HepG2 (cell line): Measurements from ENCODE around the gene DUS1L. TPM values are rescaled to one million over a fixed set of nuclear protein-coding genes. Genes with fewer than 3 reads are reported as not detected.
A peak's percentile ranks its signal among the peaks of the same experiment; 100 is the strongest.

ENCODE experiments used
- FOXK2 ChIP-seq: fragments of 450-650 bp; IDR thresholded peaks from 2 replicates; pipeline ENCODE4 v1.6.1; 2016
- MLXIP ChIP-seq: sonication (generic); formaldehyde crosslinking; IDR thresholded peaks from 2 replicates; pipeline ENCODE4 v1.9.0; 2021; ENCODE audit warnings: missing genetic modification reagents, borderline replicate concordance
- NFE2L1 ChIP-seq: sonication (generic); formaldehyde crosslinking; IDR thresholded peaks from 2 replicates; pipeline ENCODE4 v1.4.0; 2020; ENCODE audit warnings: missing genetic modification reagents, mild to moderate bottlenecking, borderline replicate concordance
- PAWR ChIP-seq: sonication (generic); formaldehyde crosslinking; IDR thresholded peaks from 2 replicates; pipeline ENCODE4 v1.4.0; 2020; ENCODE audit warnings: missing genetic modification reagents, mild to moderate bottlenecking, borderline replicate concordance
- PCBP1 ChIP-seq: fragments of 200-400 bp; formaldehyde crosslinking; IDR thresholded peaks from 2 replicates; pipeline ENCODE4 v1.6.1; 2017; ENCODE audit warnings: mild to moderate bottlenecking, low read depth, low read length, borderline replicate concordance
- SIX4 ChIP-seq: sonication (generic); formaldehyde crosslinking; IDR thresholded peaks from 2 replicates; pipeline ENCODE4 v1.4.0; 2020; ENCODE audit warnings: missing genetic modification reagents
- TBX3 ChIP-seq: fragments of 450-650 bp; IDR thresholded peaks from 2 replicates; pipeline ENCODE4 v1.6.1; 2017; ENCODE audit warnings: antibody characterized with exemption, mild to moderate bottlenecking, inconsistent platforms, borderline replicate concordance
- ZHX1 ChIP-seq: sonication (generic); formaldehyde crosslinking; IDR thresholded peaks from 2 replicates; pipeline ENCODE4 v1.8.1; 2022; ENCODE audit warnings: low read depth, mild to moderate bottlenecking, missing genetic modification reagents
- ZNF318 ChIP-seq: sonication (generic); formaldehyde crosslinking; IDR thresholded peaks from 2 replicates; pipeline ENCODE4 v1.4.0; 2020; ENCODE audit warnings: mild to moderate bottlenecking, missing genetic modification reagents
- ZNF33B ChIP-seq: sonication (generic); formaldehyde crosslinking; IDR thresholded peaks from 2 replicates; pipeline ENCODE4 v1.5.1; 2020; ENCODE audit warnings: mild to moderate bottlenecking, missing genetic modification reagents
- ZNF362 ChIP-seq: sonication (generic); formaldehyde crosslinking; IDR thresholded peaks from 2 replicates; pipeline ENCODE4 v1.4.0; 2020; ENCODE audit warnings: missing genetic modification reagents, mild to moderate bottlenecking, borderline replicate concordance
- ZNF451 ChIP-seq: sonication (generic); formaldehyde crosslinking; IDR thresholded peaks from 2 replicates; pipeline ENCODE4 v1.5.0; 2020; ENCODE audit warnings: mild to moderate bottlenecking, missing genetic modification reagents
- polyA plus RNA-seq, 8 experiments: library from polyadenylated mRNA; depleted of rRNA in 3 of 8; stranded (reverse) in 7 of 8; unstranded in 1 of 8; fragments of >200 nt; fragmentation: Illumina TruSeq in 4 of 8; extraction: Trizol in 4 of 8; gene quantifications; 2 replicates each; pipeline versions ENCODE4 v1.2.1 to v1.2.3, GENCODE V29; 2011 to 2016; ENCODE audit warnings: low read depth in 4 of 8, missing spikeins in 1 of 8, mixed read lengths in 1 of 8; ENCODE audit not compliant: insufficient read depth in 1 of 8
- total RNA-seq, 5 experiments: library from RNA; depleted of rRNA; stranded (reverse); fragments of >200 nt; fragmentation: Illumina TruSeq; extraction: Trizol; gene quantifications; 2 replicates each; pipeline ENCODE4 v1.2.3, GENCODE V29; 2016; ENCODE audit warnings: low read depth in 1 of 5

The DUS1L gene
- total and polyA plus RNA-seq, 2 of the 13 experiments (the other 11 are each of a cell fraction or from before 2014, with no cell fraction given): 81.0 to 109 TPM

- TF ChIP-seq ZNF318 (CRISPR knock-in tag) (no peak), ZHX1 (CRISPR knock-in tag) (no peak), SIX4 (CRISPR knock-in tag) (no peak), PAWR (CRISPR knock-in tag) (no peak), ZNF33B (CRISPR knock-in tag) (no peak), NFE2L1 (0 out of 2 replicates have a peak, but pooled peaks have one; percentile 16), ZNF362 (peak; percentile 7; the same call in 1 of the 2 replicates), MLXIP (CRISPR knock-in tag) (0 out of 2 replicates have a peak, but pooled peaks have one; percentile 18), TBX3 (no peak), FOXK2 (no peak), ZNF451 (CRISPR knock-in tag) (no peak), PCBP1 (no peak)
Observed at GRCh38 chr17:82098939-82099763, 33.5 kb upstream of the DUS1L start (continued).
